ENCODE data around the gene SLC2A10.
A peak's percentile ranks its signal among the peaks of the same experiment; 100 is the strongest.

SLC2A10 gene

DNA sequence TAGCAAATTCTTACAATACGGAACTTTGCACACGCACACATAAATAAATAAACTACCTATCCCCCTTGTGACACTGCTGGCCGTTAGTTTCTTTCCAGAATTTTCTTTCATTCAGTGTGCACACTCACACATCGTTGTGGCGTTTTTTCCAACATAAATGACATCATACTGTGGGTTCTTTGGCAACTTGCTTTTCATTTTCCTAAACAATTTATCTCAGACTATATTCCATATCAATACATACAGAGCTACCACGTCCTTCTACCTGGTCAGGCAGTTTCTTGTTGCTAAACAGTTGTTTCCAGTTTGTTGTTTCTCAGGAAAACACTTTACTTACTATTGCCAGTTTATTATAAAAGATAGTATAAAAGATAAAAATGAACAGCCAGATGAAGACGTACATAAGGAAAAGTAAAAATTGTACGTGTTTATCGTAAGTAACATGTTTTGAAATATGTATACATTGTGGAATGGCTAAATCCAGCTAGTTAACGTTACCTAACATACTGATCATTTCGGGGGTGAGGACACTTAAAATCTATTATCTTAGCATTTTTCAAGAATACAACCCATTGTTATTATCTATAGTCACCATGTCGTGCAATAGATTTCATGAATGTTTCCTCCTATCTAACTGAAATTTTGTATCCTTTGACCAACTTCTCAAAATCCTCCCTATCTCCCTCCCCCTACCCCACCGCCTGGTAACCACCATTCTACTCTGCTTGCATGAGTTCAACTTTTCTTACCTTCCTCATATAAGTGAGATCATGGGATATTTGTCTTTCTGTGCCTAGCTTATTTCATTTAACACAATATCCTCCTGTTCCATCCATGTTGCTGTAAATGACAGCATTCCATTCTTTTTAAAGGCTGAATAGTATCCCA is 19.0 kb upstream of the SLC2A10 start (continued):
- TF ChIP-seq ZNF335 (tag by site-specific recombination; conservative IDR thresholded peaks at IDR 0.05) (peak; percentile 58; the same call in 1 of the 2 replicates), ZNF776 (tag by site-specific recombination; IDR thresholded peaks at IDR 0.05; ENCODE audit: borderline replicate concordance) (no peak), ZNF513 (tag by site-specific recombination; IDR thresholded peaks at IDR 0.05) (no peak), ATF2 (tag by site-specific recombination; IDR thresholded peaks at IDR 0.05; ENCODE audit: low read depth) (peak; percentile 71), ZBTB21 (tag by site-specific recombination; IDR thresholded peaks at IDR 0.05) (peak; percentile 43; the same call in 1 of the 2 replicates), ZNF544 (tag by site-specific recombination; IDR thresholded peaks at IDR 0.05) (no peak), ZNF211 (tag by site-specific recombination; IDR thresholded peaks at IDR 0.05; ENCODE audit: low read depth) (no peak), ELK4 (IDR thresholded peaks at IDR 0.05; ENCODE audit: borderline replicate concordance, low read depth, low read length) (no peak)

- Histone ChIP-seq H3K27ac (ENCODE audit: extremely low read depth, low read depth, low read length) (no peak overlapping the region), H3K36me3 (ENCODE audit: control insufficient read depth in 2 of 2, insufficient read depth in 1 of 2, low read length in 2 of 2) (peaks cover 0 to 10% of the 10 kb centered on the region in 2 experiments; a peak in 1 of 3 replicates), H3K4me3 (ENCODE audit: low read depth, low read length) (no peak overlapping the region), H3K4me1 (ENCODE audit: control insufficient read depth, insufficient read depth, low read length) (no peaks in the 10 kb centered on the region), H3K9me3 (ENCODE audit: control insufficient read depth, insufficient read depth, low read depth, low read length) (no peaks in the 10 kb centered on the region)
- ChIA-PET CTCF (interaction anchor here (1.8 kb wide), 1 partner anchor 9 kb away, joined by 5 read pairs; no protein-coding TSS in a partner anchor), POLR2A (no interaction called here)
- TF ChIP-seq KLF17 (tag by site-specific recombination; IDR thresholded peaks at IDR 0.05) (no peak), ZNF558 (tag by site-specific recombination; IDR thresholded peaks at IDR 0.05) (no peak), ZNF140 (tag by site-specific recombination; IDR thresholded peaks at IDR 0.05) (no peak), ZEB2 (tag by site-specific recombination; IDR thresholded peaks at IDR 0.05) (no peak), ZFHX2 (tag by site-specific recombination; conservative IDR thresholded peaks at IDR 0.05) (no peak), ZNF266 (tag by site-specific recombination; IDR thresholded peaks at IDR 0.05; ENCODE audit: low read depth) (no peak), KLF10 (tag by site-specific recombination; IDR thresholded peaks at IDR 0.05) (no peak), ZNF830 (tag by site-specific recombination; IDR thresholded peaks at IDR 0.05; ENCODE audit: low read depth) (no peak), HIC1 (tag by site-specific recombination; IDR thresholded peaks at IDR 0.05) (no peak), ZNF169 (tag by site-specific recombination; IDR thresholded peaks at IDR 0.05) (no peak), ZFP69B (tag by site-specific recombination; IDR thresholded peaks at IDR 0.05) (no peak), ZNF560 (tag by site-specific recombination; IDR thresholded peaks at IDR 0.05; ENCODE audit: borderline replicate concordance) (no peak), FEZF1 (tag by site-specific recombination; IDR thresholded peaks at IDR 0.05) (no peak), ZNF391 (tag by site-specific recombination; IDR thresholded peaks at IDR 0.05; ENCODE audit: borderline replicate concordance, low read depth) (no peak), ZNF664 (tag by site-specific recombination; IDR thresholded peaks at IDR 0.05) (no peak)
- TF ChIP-seq, protein P1, sequence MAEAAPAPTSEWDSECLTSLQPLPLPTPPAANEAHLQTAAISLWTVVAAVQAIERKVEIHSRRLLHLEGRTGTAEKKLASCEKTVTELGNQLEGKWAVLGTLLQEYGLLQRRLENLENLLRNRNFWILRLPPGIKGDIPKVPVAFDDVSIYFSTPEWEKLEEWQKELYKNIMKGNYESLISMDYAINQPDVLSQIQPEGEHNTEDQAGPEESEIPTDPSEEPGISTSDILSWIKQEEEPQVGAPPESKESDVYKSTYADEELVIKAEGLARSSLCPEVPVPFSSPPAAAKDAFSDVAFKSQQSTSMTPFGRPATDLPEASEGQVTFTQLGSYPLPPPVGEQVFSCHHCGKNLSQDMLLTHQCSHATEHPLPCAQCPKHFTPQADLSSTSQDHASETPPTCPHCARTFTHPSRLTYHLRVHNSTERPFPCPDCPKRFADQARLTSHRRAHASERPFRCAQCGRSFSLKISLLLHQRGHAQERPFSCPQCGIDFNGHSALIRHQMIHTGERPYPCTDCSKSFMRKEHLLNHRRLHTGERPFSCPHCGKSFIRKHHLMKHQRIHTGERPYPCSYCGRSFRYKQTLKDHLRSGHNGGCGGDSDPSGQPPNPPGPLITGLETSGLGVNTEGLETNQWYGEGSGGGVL (tag by site-specific recombination; IDR thresholded peaks at IDR 0.05), result no peak
- TF ChIP-seq, protein P2, sequence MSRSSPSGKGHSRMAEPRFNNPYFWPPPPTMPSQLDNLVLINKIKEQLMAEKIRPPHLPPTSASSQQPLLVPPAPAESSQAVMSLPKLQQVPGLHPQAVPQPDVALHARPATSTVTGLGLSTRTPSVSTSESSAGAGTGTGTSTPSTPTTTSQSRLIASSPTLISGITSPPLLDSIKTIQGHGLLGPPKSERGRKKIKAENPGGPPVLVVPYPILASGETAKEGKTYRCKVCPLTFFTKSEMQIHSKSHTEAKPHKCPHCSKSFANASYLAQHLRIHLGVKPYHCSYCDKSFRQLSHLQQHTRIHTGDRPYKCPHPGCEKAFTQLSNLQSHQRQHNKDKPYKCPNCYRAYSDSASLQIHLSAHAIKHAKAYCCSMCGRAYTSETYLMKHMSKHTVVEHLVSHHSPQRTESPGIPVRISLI (tag by site-specific recombination; IDR thresholded peaks at IDR 0.05), result no peak
Measured at GRCh38 chr20:46691196-46691595, 18.3 kb upstream of the SLC2A10 start.
